CD4-positive, alpha-beta T cell treated with Interleukin-1 beta for 1 hour (primary cell): ENCODE data around the gene TACO1.
A peak's percentile ranks its signal among the peaks of the same experiment; 100 is the strongest.

Source experiments
- DNase-seq, 2 donors: peaks; one replicate each; pipeline ENCODE4 v3.0.0-alpha.2; 2020 to 2022

The TACO1 gene

DNA sequence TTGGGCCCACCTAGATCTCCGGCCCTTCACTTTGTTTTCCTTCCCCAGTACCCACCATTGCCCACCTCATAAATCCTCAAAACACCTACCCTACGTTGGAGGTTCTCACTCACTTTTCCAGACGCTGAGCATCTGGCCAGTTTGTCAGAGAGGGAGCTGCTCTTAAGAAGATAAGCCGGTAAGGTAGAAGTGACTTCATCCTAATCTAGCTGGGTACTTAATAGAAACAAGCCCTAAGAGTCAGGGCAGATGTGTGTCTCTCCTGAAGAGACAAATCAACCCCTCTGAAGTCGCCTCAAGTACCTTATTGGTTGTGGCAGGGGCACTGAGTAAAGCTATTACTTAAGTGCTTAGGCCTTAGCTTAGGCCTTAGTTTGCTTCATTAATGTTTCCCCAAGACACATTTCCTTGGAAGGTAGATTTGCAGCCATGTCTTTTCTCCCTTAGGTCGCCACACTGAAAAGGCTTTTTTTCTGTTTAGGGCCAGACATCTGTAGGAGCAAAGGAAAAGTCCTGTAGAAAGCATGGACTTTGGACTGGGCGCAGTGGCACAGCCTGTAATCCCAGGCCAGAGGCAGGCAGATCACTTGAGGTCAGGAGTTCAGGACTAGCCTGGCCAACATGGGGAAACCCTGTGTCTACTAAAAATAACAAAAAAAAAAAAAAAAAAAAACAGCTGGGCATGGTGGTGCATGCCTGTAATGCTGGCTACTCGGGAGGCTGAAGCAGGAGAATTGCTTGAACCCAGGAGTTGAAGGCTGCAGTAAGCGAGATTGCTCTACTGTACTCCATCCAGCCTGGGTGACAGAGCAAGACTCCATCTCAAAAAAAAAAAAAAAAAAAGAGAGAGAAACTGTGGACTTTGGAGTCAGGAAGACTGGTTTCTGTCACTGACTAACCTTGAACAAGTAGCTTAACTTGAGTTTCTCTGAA is 1.0 kb downstream of the TACO1 start:
- DNase-seq = no peak

DNA sequence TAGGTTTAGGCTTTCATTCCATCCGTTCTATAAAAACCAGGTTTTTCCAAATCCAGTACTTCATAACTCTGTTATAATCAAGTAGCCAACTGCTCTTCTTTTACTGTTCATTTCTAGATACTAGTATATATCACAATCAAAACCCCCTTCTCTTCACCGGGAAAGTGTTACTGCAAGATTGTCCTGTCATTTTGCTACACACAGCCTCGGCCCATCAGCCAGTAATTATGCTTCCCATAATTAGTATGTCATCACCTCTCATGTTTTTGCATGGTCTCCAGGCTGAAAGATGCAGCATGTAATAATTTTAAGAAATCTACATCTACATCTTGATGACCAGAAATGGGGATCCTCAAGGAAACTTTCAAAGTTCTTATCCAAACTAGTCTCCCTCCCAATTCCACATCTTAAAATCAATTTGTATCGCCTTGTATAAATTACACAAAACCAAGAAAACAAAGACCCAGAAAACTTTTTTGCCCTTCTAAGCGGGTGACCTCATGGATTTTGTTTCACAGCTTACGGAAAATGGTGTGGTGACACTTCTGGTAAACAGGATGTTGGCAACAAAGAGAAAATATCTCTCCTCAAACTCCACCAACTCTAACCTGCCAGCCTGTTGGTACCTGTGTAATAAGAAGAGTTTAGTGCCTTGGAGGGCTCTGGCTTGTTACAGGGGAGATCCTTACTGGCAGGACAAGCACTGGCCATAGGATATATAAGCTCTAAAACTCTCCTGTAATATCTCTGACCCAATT is 9.3 kb downstream of the TACO1 start:
- DNase-seq = peak in 1 of 2 donors; percentile 49

DNA sequence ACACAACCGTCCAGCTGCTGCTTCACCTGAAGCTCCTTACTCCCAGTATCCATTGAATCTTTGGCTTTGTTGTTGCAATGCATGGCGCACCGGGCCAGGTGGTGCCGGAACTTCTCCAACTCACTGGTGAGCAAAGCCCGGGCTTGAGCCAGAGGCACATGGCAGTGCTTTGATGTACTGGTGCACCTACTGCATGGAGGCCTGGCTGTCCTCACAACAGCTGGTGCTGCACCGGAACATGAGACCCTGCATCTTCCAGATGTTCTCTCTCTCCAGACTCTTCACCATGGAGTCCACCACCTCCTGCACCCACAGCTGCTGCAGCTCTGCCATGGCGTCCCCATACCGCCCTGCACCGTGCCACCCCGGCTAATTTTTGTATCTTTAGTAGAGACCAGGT is 10.2 kb downstream of the TACO1 start:
- no peak for DNase-seq

DNA sequence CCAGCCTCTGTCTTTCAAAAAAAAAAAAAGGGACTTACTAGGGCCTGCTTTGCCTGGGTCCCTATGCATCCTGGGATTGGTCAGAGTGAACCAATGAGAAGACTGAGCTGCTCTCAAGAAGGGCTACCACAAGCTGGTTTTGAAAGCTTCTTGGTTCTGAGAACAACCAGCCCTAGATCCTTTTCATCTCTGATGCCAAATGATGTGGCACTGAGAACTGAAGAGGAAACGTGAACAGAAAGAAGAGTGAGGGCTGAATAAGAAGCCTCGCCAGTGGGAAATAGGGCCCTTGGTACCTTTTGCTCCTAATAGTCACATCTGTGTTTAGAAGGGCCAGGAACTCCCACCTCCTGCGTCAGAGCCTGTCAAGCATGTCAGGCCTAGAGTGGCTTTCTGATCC is 10.7 kb downstream of the TACO1 start:
- DNase-seq = peak in 1 of 2 donors; percentile 34

DNA sequence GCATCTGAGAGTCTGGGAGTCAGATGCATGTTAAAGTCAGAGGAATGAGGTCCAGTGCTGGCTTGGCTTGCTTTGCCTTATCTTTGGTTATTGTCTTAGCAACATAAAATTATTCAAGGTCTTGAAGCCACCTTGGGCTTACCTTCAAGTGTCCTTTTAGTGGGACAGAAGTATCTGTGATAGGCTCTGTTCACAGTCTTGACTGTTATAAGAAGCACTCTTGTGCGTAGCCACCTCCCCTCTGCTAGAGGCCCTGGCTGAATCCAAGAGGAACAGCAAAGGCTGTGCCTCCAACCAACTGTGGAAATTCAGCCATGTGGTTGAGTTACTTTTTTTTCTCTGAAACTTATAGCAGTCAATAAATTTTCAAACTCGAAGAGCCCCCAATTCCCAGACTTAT is 13.0 kb downstream of the TACO1 start:
- DNase-seq = no peak

DNA sequence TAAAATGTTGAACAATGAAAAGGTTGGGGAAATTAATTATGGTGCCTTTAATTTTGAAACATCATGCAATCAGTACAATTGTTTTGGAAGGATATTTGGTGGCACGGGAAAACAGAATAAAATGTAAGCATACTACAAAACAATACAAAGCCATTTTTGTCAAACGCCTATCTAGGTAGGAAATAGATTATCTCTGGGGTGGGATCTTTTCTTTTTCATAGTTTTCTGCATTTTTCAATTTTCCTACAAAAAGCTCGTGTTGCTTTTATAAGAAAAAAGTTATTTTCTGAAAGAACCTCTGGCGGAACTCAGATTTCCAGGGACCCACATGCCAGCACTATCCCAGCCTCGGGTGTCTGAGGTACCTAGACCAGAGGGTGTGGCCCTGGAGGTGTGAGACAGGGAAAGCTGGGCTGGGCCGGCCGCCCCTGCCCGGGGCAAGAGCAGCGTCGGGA is 20.6 kb downstream of the TACO1 start:
- DNase-seq = no peak

DNA sequence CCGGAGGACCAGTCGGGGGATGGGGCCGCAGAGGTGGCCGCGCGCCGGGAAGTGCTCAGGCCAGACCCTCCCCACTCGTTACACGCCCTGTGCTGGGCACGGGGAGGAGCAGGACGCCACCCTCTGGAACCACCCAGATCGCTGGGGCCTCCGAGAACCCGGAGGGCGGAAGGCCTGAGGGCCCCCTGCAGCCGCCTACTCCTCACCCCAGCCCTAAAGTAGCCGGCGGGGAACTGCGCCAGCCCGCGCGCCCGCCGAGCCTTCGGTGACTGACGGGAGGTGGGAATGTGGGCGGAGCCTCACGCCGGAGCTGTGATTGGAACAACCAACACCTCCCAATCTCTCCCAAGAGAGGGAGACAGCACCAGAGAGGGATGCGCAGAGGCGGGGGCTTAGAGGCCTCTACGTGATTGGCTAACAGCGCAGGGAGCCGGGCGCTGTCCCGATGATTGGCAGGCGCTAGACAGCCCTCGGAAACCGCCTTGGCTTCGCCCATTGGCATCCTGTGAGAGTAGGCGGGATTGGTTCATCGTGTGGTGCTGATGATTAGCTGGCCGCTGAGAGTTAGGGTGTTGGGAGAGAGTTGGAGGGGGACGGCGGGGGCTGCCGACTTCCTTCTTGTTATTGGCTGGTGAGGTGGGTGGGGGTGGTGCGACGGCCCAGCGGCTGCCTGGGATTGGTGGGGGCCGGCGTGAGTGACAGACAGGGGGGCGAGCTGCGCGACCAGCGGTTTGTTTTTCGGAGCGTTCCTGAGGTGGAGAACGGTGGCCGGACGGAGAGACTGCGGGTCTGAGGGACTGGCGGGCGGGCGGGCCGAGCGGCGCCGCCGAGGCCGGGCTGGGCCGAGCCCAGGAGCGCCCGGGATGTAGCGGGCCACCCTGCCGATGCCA is 21.2 kb downstream of the TACO1 start, which contains the start of gene MAP3K3:
TSS of gene MAP3K3 (plus strand) at position 734 of the 890 bp plus-strand sequence. CDS start 343 bp downstream, outside the sequence.
- DNase-seq = peak; percentile 99

DNA sequence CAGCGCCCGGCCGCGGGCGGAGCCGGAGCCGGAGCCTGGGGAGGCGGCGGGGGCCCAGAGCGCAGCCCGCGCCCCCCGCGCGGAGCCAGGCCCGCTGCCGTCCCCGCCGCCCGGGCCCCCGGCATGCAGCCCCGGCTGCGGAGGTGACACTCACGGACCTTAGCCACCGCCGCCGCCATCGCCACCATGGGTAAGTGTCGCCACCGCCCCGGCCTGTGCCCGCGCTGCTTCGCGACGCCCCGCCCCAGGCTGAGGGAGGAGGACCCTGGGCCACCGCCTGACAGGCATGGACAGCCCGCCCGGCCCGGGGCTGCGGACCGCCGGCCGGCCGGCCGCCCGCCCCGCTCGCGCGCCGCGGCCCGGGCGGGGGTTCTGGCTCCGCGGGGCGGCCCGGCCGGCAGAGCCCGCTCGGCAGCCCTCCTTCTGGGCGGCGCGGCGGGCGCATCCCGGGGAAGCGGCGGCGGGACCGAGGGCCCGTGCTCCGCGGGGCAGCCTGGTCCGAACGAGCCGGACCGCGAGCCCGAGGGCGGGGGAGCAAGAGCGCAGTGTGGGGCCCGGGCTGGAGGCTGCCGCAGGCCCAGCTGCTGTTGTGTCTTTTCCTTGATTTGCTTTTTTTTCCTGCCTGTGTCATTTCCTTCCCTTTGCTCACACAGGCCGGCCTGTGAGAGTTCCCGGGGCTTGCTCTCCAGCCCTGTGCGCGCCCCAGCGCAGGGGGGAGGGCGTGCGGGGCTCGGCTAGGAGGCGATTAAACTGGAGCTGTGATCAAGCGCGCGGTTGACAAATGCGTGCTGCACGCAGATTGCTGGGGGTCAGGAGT is 22.1 kb downstream of the TACO1 start:
- DNase-seq = peak; percentile 48 to 50

DNA sequence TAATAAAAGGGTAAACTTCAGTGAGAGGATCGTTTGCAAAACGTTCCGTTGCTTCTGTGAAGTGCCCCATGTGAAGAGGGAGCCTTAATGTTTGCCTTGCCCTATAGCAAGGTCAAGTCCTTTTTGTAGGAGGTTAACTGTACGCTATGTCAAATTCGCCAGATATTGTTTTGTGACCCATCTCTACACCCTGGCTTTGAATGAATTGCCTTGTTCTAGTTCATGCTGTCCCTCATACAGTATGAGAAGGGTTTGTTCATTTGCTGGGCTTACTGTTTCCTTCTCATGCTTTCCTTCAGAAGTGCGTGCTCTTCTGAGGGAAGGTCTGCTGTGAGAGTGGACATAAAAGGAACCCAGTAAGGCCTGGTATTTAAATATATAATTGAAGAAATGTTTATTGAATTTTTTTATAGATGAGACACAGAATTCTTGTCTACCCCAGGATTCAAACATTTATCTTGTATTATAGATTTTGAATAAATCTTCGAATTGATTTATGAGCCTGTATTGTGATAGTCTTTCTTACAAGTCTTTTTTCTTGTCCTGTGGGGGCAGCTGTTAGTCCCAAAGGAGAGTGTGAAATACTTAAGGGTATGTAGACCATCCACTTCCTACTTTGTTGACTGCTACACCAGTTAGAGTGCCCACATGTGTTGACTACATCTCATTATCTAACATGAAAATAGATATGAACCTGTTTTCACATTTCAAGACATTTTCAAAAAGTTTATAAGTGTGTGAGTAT is 23.3 kb downstream of the TACO1 start:
- no peak for DNase-seq

DNA sequence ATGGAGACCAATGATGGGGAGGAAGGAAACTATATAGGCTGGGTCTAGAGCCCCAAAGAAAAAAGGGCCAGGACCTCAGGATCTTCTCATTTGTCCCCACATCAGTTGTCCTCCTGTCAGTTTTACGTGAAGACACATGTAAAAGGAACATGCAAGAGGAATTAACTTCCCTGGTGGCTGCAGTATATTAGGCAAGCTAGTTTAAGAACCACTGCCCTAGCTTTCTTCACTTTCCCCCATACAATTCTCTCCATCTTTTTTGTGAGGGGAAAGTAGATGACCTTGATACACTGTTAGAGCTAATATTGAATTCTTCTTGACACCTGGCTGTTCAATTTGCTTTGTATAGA is 23.8 kb downstream of the TACO1 start:
- DNase-seq = no peak

DNA sequence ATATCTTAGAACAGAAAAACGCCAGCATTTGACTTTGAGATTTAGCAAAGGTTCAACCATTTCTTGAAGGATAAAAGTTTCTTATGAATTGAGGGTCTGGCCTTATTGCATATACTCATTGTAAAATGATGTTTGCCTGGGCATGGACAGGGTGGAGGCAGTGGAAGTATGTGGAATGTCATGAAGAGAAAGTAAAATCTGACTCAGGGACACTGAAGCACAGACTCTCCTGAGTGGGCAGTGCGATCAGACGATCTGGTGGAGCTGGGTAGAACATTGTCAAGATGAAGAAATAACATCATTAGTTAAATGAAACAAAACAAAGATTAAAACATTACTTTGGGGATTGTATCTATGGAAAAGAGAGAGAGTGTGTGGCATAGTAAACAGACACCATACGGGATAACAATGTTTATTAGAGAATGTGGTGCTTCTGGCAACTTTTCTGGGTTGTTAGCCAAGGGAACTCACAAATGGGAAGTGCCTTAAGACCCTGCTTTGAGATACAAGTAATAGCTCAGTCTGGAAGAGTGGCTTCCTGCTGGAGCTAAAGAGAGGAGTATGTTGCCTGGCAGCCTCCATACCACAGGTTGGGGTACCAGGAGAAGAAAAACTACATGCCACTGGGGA is 26.0 kb downstream of the TACO1 start:
- DNase-seq = no peak

DNA sequence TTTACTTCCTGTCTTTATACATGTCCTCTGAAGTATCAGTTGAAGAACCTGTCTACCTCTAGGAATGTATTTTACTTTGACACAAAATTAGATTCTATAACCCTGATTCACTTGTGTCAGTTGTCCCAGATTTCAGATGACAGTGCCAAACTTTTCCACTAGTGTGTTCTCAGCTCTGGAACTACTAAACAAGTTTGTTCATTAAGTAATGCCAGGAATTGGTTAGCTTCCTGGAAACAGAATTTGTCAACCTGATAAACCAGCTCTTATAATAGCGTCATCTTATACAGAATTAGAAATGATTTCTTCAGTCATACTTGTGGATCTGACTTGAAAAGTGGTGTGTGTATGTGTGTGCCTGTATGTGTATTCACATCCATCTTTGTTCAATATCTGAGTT is 28.9 kb downstream of the TACO1 start:
- DNase-seq = no peak

DNA sequence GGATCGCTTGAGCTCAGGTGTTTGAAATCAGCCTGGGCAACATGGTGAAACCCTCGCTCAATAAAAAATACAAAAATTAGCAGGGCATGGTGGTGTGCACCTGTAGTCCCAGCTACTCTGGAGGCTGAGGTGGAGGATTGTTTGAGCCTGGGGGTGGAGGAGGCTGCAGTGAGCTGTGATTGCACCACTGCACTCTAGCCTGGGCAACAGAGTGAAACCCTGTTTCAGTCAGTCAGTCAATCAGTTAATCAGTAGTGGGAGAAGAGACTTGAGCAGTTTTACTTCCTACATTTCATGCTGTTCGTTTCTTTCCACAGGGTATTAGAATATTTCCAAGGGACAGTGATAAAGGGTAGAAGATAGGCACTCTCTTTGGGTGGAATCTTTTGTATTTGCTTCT is 30.4 kb downstream of the TACO1 start:
- no peak for DNase-seq

DNA sequence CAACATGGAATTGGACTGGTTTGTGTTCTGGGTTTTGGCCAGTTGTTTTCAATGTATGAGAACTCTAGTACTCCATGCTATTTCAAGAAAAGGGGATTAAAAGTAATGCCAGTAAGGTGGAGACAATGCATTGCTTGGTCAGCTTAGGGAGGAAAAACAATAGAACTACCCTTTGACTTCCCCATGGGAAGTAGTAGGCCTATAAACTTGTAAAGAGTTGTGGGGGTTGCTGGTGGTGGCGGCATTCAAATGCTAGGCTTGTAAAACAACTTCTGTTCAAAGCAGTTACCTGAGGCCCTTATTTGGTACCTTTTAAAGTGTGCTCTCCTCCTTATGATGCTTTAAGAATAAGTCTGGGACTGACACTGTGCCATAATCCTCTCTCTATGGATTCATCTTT is 30.9 kb downstream of the TACO1 start:
- no peak for DNase-seq

DNA sequence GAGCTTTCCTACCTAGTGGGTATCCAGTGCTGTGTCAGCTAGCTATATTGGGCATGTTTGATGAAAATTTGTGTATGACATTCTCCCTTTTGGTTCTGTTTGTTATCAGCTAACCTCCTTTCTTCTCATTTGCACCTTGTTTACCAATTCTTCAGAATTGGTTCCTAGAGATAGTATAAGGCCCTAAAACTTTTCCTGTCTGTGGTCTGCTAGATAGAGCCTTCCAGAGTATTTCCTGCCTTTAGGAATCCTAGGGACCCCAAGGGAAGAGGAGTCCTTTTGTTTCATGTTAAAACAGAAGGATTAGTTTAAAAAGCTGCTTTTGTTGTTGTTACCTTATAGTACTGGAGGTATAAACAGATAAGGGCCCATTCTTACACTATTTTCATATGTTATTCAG is 33.0 kb downstream of the TACO1 start:
- DNase-seq = no peak

DNA sequence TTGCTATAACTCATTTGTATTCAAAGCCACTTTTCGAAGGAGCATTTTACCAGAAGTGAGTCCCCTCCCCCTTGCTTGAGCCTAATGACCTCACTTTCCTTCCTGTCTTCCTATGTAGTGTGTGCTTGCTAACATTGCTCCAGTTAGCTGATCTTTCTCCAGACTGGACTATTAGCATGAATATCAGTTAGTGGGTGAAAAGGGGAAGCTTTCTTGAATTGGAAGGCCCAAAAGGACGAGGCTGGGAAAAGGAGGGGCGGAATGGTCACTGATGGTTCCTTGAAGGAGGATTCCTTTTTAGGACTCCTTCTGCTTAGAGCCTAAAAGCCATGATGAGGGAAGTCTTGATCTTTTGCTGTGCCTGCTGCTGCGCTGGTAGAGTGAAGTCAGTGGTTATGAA is 33.5 kb downstream of the TACO1 start:
- no peak for DNase-seq

DNA sequence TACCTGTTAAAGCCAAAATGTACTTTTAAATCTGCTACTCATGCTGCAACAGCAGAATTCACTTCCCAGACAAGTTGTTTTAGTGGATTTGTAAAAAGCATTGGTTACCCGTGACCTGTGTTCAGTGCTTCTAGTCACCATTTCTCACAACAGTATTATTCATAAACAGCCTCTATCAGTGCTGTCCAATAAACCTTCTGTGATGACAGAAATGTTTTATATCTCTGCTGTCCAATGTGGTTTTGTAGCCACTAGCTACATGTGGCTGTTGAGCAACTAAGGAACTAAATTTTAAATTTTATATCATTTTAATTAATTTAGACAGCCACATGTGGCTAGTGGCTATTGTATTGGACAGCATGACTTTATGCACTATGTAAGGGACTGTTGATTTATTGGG is 34.1 kb downstream of the TACO1 start:
- DNase-seq = no peak

DNA sequence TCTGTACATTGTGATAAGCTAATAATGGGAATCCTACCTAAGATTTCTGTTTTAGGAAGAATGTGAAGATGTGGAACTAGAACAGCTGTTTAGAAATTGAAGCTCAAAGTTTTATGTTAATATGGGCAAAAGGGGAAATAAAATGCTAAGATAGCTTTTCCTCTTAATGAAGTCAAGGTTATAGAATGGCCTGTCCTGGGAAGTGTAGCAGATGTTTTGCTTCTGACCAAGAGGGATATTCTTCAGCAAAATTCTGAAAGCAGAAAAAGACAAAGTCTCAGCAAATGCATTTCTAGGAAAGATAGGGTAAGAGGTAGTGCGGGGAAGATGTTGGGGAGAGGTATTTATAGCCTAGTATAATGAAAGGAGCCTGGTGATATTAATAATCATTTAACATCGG is 34.6 kb downstream of the TACO1 start:
- DNase-seq = no peak

DNA sequence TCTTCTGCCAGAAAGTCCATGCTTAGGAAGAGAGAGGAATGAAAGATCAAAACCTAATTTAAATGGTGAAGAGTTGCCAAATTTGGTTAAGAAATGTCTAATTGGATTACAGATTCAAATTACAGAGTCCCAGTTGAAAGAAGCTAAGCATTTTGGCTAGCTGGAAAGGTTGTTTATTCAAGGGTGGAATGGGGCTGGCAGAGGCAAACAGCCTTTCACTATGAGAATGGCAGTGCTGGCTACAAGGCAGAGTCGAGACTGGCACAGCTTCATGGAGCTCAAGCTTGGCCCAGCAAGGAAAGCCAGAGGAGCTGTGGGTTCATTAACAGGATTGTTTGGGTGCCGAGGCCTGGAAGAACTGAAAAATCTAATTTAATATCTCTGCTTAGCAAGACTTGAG is 35.1 kb downstream of the TACO1 start:
- DNase-seq = no peak

DNA sequence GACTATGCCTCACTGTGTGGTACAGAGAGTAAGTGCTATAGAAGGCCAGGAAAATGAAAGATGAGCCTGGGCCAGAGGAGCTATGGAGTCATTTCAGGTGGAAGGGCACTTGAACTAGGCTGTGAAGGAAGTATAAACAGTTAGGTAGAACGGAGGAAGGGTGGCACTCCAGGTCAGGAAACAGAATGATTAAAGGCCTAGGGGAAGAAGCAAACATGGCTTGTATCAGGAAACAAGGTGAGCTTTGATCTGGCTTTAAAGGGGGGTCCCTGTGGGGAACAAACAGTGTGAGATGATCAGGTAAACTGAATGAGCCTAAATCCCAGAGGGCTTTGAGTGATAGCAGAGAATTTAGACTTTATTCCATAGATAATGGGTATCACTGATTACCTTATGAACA is 38.4 kb downstream of the TACO1 start:
- no peak for DNase-seq

DNA sequence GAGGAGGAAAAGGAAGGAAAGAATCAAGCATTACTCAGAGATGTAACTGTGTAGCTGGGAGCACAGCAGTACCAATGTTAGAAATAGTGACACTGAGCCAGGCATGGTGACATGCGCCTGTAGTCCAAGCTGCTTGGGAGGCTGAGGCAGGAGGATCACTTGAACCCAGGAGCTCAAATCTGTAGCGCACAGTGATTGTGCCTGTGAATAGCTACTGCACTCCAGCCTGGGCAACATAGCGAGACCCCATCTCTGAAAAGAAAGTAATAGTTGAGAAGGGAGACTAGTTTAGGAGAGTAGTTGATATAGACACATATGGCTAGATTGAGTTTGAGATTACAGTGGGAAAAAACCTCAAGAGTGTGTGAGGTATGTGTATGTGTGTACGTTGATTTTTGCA is 39.3 kb downstream of the TACO1 start:
- no peak for DNase-seq
